ENCODE measurements around the gene PADI1.

- no peak for TF ChIP-seq POLR2A (IDR thresholded peaks at IDR 0.05; ENCODE audit: low read length)
- TF ChIP-seq GATA1 (IDR thresholded peaks at IDR 0.05; ENCODE audit: low read depth, low read length) = no peak
Measured at GRCh38 chr1:17192394-17193221, 12.3 kb upstream of the PADI1 start.

Measured in erythroblast (primary cell).